Measurements from ENCODE around the gene ZFAND5.

The ZFAND5 gene

GRCh38 chr9:72362680-72363139 lies 2.3 kb downstream of the ZFAND5 start:
- Histone ChIP-seq H3K4me3 (ENCODE audit: low read depth, low read length) (peak overlapping the region; percentile 79), H3K36me3 (ENCODE audit: control insufficient read depth, insufficient read depth, low read length) (peaks cover 59% of the 10 kb centered on the region), H3K27me3 (ENCODE audit: control insufficient read depth, insufficient read depth, low read length) (no peaks in the 10 kb centered on the region), H3K4me1 (ENCODE audit: control insufficient read depth, insufficient read depth, low read length) (peaks cover 34% of the 10 kb centered on the region), H3K9ac (ENCODE audit: low read depth, low read length) (peak overlapping the region; percentile 99), H3K9me3 (ENCODE audit: control insufficient read depth, insufficient read depth, low read length) (no peaks in the 10 kb centered on the region), H3K27ac (ENCODE audit: low read depth, low read length) (no peak overlapping the region)

GRCh38 chr9:72362118-72362531 lies 2.9 kb downstream of the ZFAND5 start:
- peak overlapping the region; percentile 14 for H3K27ac ChIP-seq (ENCODE audit: low read depth, low read length)
- H3K9me3 ChIP-seq (ENCODE audit: control insufficient read depth, insufficient read depth, low read length): no peaks in the 10 kb centered on the region
- peaks cover 34% of the 10 kb centered on the region for H3K4me1 ChIP-seq (ENCODE audit: control insufficient read depth, insufficient read depth, low read length)
- no peaks in the 10 kb centered on the region for H3K27me3 ChIP-seq (ENCODE audit: control insufficient read depth, insufficient read depth, low read length)
- peak overlapping the region; percentile 99 for H3K9ac ChIP-seq (ENCODE audit: low read depth, low read length)
- H3K4me3 ChIP-seq (ENCODE audit: low read depth, low read length): peak overlapping the region; percentile 79
- peaks cover 65% of the 10 kb centered on the region for H3K36me3 ChIP-seq (ENCODE audit: control insufficient read depth, insufficient read depth, low read length)

GRCh38 chr9:72361217-72361616 lies 3.8 kb downstream of the ZFAND5 start:
- H3K27me3 ChIP-seq (ENCODE audit: control insufficient read depth, insufficient read depth, low read length): no peaks in the 10 kb centered on the region
- no peaks in the 10 kb centered on the region for H3K9me3 ChIP-seq (ENCODE audit: control insufficient read depth, insufficient read depth, low read length)
- H3K4me3 ChIP-seq (ENCODE audit: low read depth, low read length): peak overlapping the region; percentile 79
- H3K27ac ChIP-seq (ENCODE audit: low read depth, low read length): no peak overlapping the region
- peaks cover 25% of the 10 kb centered on the region for H3K4me1 ChIP-seq (ENCODE audit: control insufficient read depth, insufficient read depth, low read length)
- peaks cover 74% of the 10 kb centered on the region for H3K36me3 ChIP-seq (ENCODE audit: control insufficient read depth, insufficient read depth, low read length)
- H3K9ac ChIP-seq (ENCODE audit: low read depth, low read length): peak overlapping the region; percentile 99; the same call in 1 of the 2 replicates

- peaks cover 83% of the 10 kb centered on the region for H3K36me3 ChIP-seq (ENCODE audit: control insufficient read depth, insufficient read depth, low read length)
- peaks cover 22% of the 10 kb centered on the region for H3K4me1 ChIP-seq (ENCODE audit: control insufficient read depth, insufficient read depth, low read length)
- H3K27ac ChIP-seq (ENCODE audit: low read depth, low read length): no peak overlapping the region
- H3K9me3 ChIP-seq (ENCODE audit: control insufficient read depth, insufficient read depth, low read length): no peaks in the 10 kb centered on the region
- H3K9ac ChIP-seq (ENCODE audit: low read depth, low read length): no peak overlapping the region
- peak overlapping the region; percentile 79; the same call in 1 of the 2 replicates for H3K4me3 ChIP-seq (ENCODE audit: low read depth, low read length)
- H3K27me3 ChIP-seq (ENCODE audit: control insufficient read depth, insufficient read depth, low read length): no peaks in the 10 kb centered on the region
These were observed 4.7 kb downstream of the ZFAND5 start for GRCh38 chr9:72360324-72360723.

GRCh38 chr9:72356041-72356582 lies 8.9 kb downstream of the ZFAND5 start:
- Histone ChIP-seq H3K27me3 (ENCODE audit: control insufficient read depth, insufficient read depth, low read length) (no peaks in the 10 kb centered on the region), H3K4me1 (ENCODE audit: control insufficient read depth, insufficient read depth, low read length) (peaks cover 8% of the 10 kb centered on the region; the same call in 1 of the 2 replicates), H3K27ac (ENCODE audit: low read depth, low read length) (no peak overlapping the region), H3K4me3 (ENCODE audit: low read depth, low read length) (no peak overlapping the region), H3K36me3 (ENCODE audit: control insufficient read depth, insufficient read depth, low read length) (peaks cover 76% of the 10 kb centered on the region), H3K9ac (ENCODE audit: low read depth, low read length) (no peak overlapping the region), H3K9me3 (ENCODE audit: control insufficient read depth, insufficient read depth, low read length) (no peaks in the 10 kb centered on the region)

GRCh38 chr9:72355153-72355552 lies 9.9 kb downstream of the ZFAND5 start:
- H3K27ac ChIP-seq (ENCODE audit: low read depth, low read length): no peak overlapping the region
- no peak overlapping the region for H3K4me3 ChIP-seq (ENCODE audit: low read depth, low read length)
- no peaks in the 10 kb centered on the region for H3K9me3 ChIP-seq (ENCODE audit: control insufficient read depth, insufficient read depth, low read length)
- no peak overlapping the region for H3K9ac ChIP-seq (ENCODE audit: low read depth, low read length)
- no peaks in the 10 kb centered on the region for H3K4me1 ChIP-seq (ENCODE audit: control insufficient read depth, insufficient read depth, low read length)
- H3K36me3 ChIP-seq (ENCODE audit: control insufficient read depth, insufficient read depth, low read length): peaks cover 66% of the 10 kb centered on the region
- H3K27me3 ChIP-seq (ENCODE audit: control insufficient read depth, insufficient read depth, low read length): no peaks in the 10 kb centered on the region

- Histone ChIP-seq H3K9ac (ENCODE audit: low read depth, low read length) (no peak overlapping the region), H3K4me3 (ENCODE audit: low read depth, low read length) (no peak overlapping the region), H3K27me3 (ENCODE audit: control insufficient read depth, insufficient read depth, low read length) (no peaks in the 10 kb centered on the region), H3K36me3 (ENCODE audit: control insufficient read depth, insufficient read depth, low read length) (peaks cover 62% of the 10 kb centered on the region), H3K9me3 (ENCODE audit: control insufficient read depth, insufficient read depth, low read length) (no peaks in the 10 kb centered on the region), H3K27ac (ENCODE audit: low read depth, low read length) (no peak overlapping the region), H3K4me1 (ENCODE audit: control insufficient read depth, insufficient read depth, low read length) (no peaks in the 10 kb centered on the region)
These were observed 10.3 kb downstream of the ZFAND5 start for GRCh38 chr9:72354704-72355103.

GRCh38 chr9:72353455-72354116 lies 11.4 kb downstream of the ZFAND5 start:
- no peak overlapping the region for H3K27ac ChIP-seq (ENCODE audit: low read depth, low read length)
- no peak overlapping the region for H3K4me3 ChIP-seq (ENCODE audit: low read depth, low read length)
- H3K36me3 ChIP-seq (ENCODE audit: control insufficient read depth, insufficient read depth, low read length): peaks cover 51% of the 10 kb centered on the region
- H3K9ac ChIP-seq (ENCODE audit: low read depth, low read length): no peak overlapping the region
- no peaks in the 10 kb centered on the region for H3K4me1 ChIP-seq (ENCODE audit: control insufficient read depth, insufficient read depth, low read length)
- H3K9me3 ChIP-seq (ENCODE audit: control insufficient read depth, insufficient read depth, low read length): no peaks in the 10 kb centered on the region
- no peaks in the 10 kb centered on the region for H3K27me3 ChIP-seq (ENCODE audit: control insufficient read depth, insufficient read depth, low read length)

GRCh38 chr9:72352911-72353388 lies 12.1 kb downstream of the ZFAND5 start:
- Histone ChIP-seq H3K27ac (ENCODE audit: low read depth, low read length) (peak overlapping the region; percentile 3), H3K4me1 (ENCODE audit: control insufficient read depth, insufficient read depth, low read length) (no peaks in the 10 kb centered on the region), H3K9me3 (ENCODE audit: control insufficient read depth, insufficient read depth, low read length) (no peaks in the 10 kb centered on the region), H3K4me3 (ENCODE audit: low read depth, low read length) (no peak overlapping the region), H3K36me3 (ENCODE audit: control insufficient read depth, insufficient read depth, low read length) (peaks cover 44% of the 10 kb centered on the region), H3K27me3 (ENCODE audit: control insufficient read depth, insufficient read depth, low read length) (no peaks in the 10 kb centered on the region), H3K9ac (ENCODE audit: low read depth, low read length) (no peak overlapping the region)

- Histone ChIP-seq H3K4me3 (ENCODE audit: low read depth, low read length) (no peak overlapping the region), H3K27me3 (ENCODE audit: control insufficient read depth, insufficient read depth, low read length) (no peaks in the 10 kb centered on the region), H3K36me3 (ENCODE audit: control insufficient read depth, insufficient read depth, low read length) (peaks cover 33% of the 10 kb centered on the region), H3K9ac (ENCODE audit: low read depth, low read length) (no peak overlapping the region), H3K27ac (ENCODE audit: low read depth, low read length) (no peak overlapping the region), H3K4me1 (ENCODE audit: control insufficient read depth, insufficient read depth, low read length) (no peaks in the 10 kb centered on the region), H3K9me3 (ENCODE audit: control insufficient read depth, insufficient read depth, low read length) (no peaks in the 10 kb centered on the region)
These were observed 13.2 kb downstream of the ZFAND5 start for GRCh38 chr9:72351538-72352453.
